Mesendoderm (in vitro differentiated cells): ENCODE measurements around the gene ANTXR1.

Experiments
- DNase-seq: peaks from one replicate; pipeline ENCODE4 v3.0.0; 2013
- H2AK5ac ChIP-seq: 2 replicates; pipeline ENCODE4 v1.6.1; 2013; ENCODE audit warnings: low read length, inconsistent platforms
- H2BK120ac ChIP-seq: 2 replicates; pipeline ENCODE4 v1.6.1; 2013; ENCODE audit warnings: low read depth, mild to moderate bottlenecking, low read length, moderate library complexity, mixed read lengths
- H2BK15ac ChIP-seq: replicated peaks from 2 replicates; pipeline ENCODE4 v1.6.1; 2013; ENCODE audit warnings: low read depth, mild to moderate bottlenecking, moderate library complexity
- H2BK5ac ChIP-seq: 2 replicates; pipeline ENCODE4 v1.6.1; 2013; ENCODE audit warnings: low read length, inconsistent platforms
- H3K18ac ChIP-seq: 2 replicates; pipeline ENCODE4 v1.6.1; 2013; ENCODE audit warnings: mild to moderate bottlenecking, low read length, mixed read lengths
- H3K23ac ChIP-seq: one replicate; pipeline ENCODE4 v1.6.1; 2013; ENCODE audit warnings: low read length
- H3K27ac ChIP-seq: 2 replicates; pipeline ENCODE4 v1.5.1; 2013; ENCODE audit warnings: low read depth, mild to moderate bottlenecking, inconsistent platforms, low read length, moderate library complexity
- H3K27me3 ChIP-seq: 2 replicates; pipeline ENCODE4 v1.6.1; 2013; ENCODE audit warnings: low read length, control low read depth, mild to moderate bottlenecking, inconsistent platforms; ENCODE audit not compliant: insufficient read depth, poor library complexity
- H3K36me3 ChIP-seq: 2 replicates; pipeline ENCODE4 v1.6.1; 2013; ENCODE audit warnings: low read length, inconsistent platforms; ENCODE audit not compliant: control insufficient read depth, insufficient read depth
- H3K4ac ChIP-seq: one replicate; pipeline ENCODE4 v1.6.1; 2013; ENCODE audit warnings: low read depth, mild to moderate bottlenecking, low read length, moderate library complexity
- H3K4me1 ChIP-seq: 2 replicates; pipeline ENCODE4 v1.6.1; 2013; ENCODE audit warnings: low read depth, low read length, inconsistent platforms; ENCODE audit not compliant: control insufficient read depth
- H3K4me2 ChIP-seq: 2 replicates; pipeline ENCODE4 v1.6.1; 2013; ENCODE audit warnings: low read length
- H3K4me3 ChIP-seq: 2 replicates; pipeline ENCODE4 v1.5.1; 2013; ENCODE audit warnings: mild to moderate bottlenecking, low read length
- H3K56ac ChIP-seq: one replicate; pipeline ENCODE4 v1.6.1; 2013; ENCODE audit warnings: low read length
- H3K79me1 ChIP-seq: 2 replicates; pipeline ENCODE4 v1.6.1; 2013; ENCODE audit warnings: low read length, inconsistent platforms
- H3K79me2 ChIP-seq: 2 replicates; pipeline ENCODE4 v1.6.1; 2013; ENCODE audit warnings: mild to moderate bottlenecking, low read length; ENCODE audit not compliant: control insufficient read depth, insufficient read depth
- H3K9ac ChIP-seq: 2 replicates; pipeline ENCODE4 v1.6.1; 2013; ENCODE audit warnings: low read length, inconsistent platforms
- H4K5ac ChIP-seq: one replicate; pipeline ENCODE4 v1.6.1; 2013; ENCODE audit warnings: low read length
- H4K8ac ChIP-seq: one replicate; pipeline ENCODE4 v1.6.1; 2013; ENCODE audit warnings: low read depth, mild to moderate bottlenecking, control low read depth, low read length, moderate library complexity
- WGBS: extraction: QIAGEN DNeasy Blood & Tissue Kit; methylation state at CpG from one replicate; pipeline ENCODE4 v1.1.7; 2013; ENCODE audit warnings: low lambda C conversion rate, missing lambda C conversion rate; ENCODE audit not compliant: insufficient coverage; ENCODE audit errors: extremely low coverage; 5-methylcytosine and 5-hydroxymethylcytosine counted together

The ANTXR1 gene

DNA sequence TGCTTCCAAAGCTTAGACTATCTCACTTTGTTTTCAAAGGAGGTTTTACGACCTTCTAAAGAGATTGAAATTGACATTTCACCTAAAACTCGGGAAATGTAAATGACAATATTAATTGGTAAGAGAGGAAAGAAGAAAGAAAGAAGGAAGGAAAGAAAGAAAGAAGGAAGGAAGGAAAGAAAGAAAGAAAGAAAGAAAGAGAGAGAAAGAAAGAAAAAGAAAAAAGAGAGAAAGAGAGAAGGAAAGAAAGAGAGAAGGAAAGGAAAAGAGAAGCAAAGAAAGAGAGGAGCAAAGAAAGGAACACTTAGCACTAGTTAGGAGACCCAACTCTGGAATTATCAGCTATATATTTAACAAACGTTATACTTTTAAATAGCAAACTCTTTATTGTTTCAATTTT is 34.9 kb upstream of the ANTXR1 start:
- H3K18ac ChIP-seq = no peak overlapping the region
- H3K56ac ChIP-seq = no peak overlapping the region
- H2BK120ac ChIP-seq = no peak overlapping the region
- H2AK5ac ChIP-seq = no peak overlapping the region
- H2BK15ac ChIP-seq = no peak overlapping the region
- H3K27me3 ChIP-seq = no peaks in the 10 kb centered on the region
- H4K8ac ChIP-seq = no peak overlapping the region
- no peaks in the 10 kb centered on the region for H3K4me1 ChIP-seq
- no peak overlapping the region for H2BK5ac ChIP-seq
- H3K23ac ChIP-seq = no peak overlapping the region
- no peak overlapping the region for H3K4ac ChIP-seq
- H3K27ac ChIP-seq = no peak overlapping the region
- no peak for DNase-seq
- H4K5ac ChIP-seq = no peak overlapping the region
- no CpG with 5 or more reads among the region's 3 CpGs for WGBS
- H3K4me2 ChIP-seq = no peak overlapping the region
- H3K4me3 ChIP-seq = no peak overlapping the region
- no peaks in the 10 kb centered on the region for H3K79me2 ChIP-seq
- no peak overlapping the region for H3K9ac ChIP-seq
- H3K79me1 ChIP-seq = no peaks in the 10 kb centered on the region
- no peaks in the 10 kb centered on the region for H3K36me3 ChIP-seq

- H3K27ac ChIP-seq = no peak overlapping the region
- H3K4me3 ChIP-seq = no peak overlapping the region
- no peaks in the 10 kb centered on the region for H3K36me3 ChIP-seq
- H3K4me2 ChIP-seq = no peak overlapping the region
- no CpG with 5 or more reads among the region's 1 CpG for WGBS
- no peaks in the 10 kb centered on the region for H3K79me1 ChIP-seq
- no peaks in the 10 kb centered on the region for H3K27me3 ChIP-seq
- no peak overlapping the region for H4K5ac ChIP-seq
- H3K4me1 ChIP-seq = no peaks in the 10 kb centered on the region
- H3K9ac ChIP-seq = no peak overlapping the region
- no peak for DNase-seq
- no peak overlapping the region for H3K23ac ChIP-seq
- H2BK5ac ChIP-seq = no peak overlapping the region
- H4K8ac ChIP-seq = no peak overlapping the region
- H2BK15ac ChIP-seq = no peak overlapping the region
- no peak overlapping the region for H2AK5ac ChIP-seq
- H2BK120ac ChIP-seq = no peak overlapping the region
- H3K56ac ChIP-seq = no peak overlapping the region
- H3K79me2 ChIP-seq = no peaks in the 10 kb centered on the region
- H3K4ac ChIP-seq = no peak overlapping the region
- no peak overlapping the region for H3K18ac ChIP-seq
Measured at GRCh38 chr2:68980956-68981355, 32.0 kb upstream of the ANTXR1 start.

GRCh38 chr2:68987021-68987503 is 25.9 kb upstream of the ANTXR1 start:
- Histone ChIP-seq H3K4me2 (no peak overlapping the region), H3K56ac (no peak overlapping the region), H3K27ac (no peak overlapping the region), H2BK120ac (no peak overlapping the region), H2BK5ac (no peak overlapping the region), H3K27me3 (no peaks in the 10 kb centered on the region), H4K8ac (no peak overlapping the region), H3K4me3 (no peak overlapping the region), H3K23ac (no peak overlapping the region), H3K36me3 (no peaks in the 10 kb centered on the region), H3K4ac (no peak overlapping the region), H3K79me1 (no peaks in the 10 kb centered on the region), H2AK5ac (no peak overlapping the region), H2BK15ac (no peak overlapping the region), H4K5ac (no peak overlapping the region), H3K9ac (no peak overlapping the region), H3K4me1 (no peaks in the 10 kb centered on the region), H3K18ac (no peak overlapping the region), H3K79me2 (no peaks in the 10 kb centered on the region)
- no CpG with 5 or more reads among the region's 5 CpGs for WGBS
- no peak for DNase-seq

- Histone ChIP-seq H2AK5ac (no peak overlapping the region), H3K18ac (no peak overlapping the region), H4K5ac (no peak overlapping the region), H3K36me3 (no peaks in the 10 kb centered on the region), H3K27me3 (no peaks in the 10 kb centered on the region), H3K79me1 (no peaks in the 10 kb centered on the region), H3K27ac (no peak overlapping the region), H3K56ac (no peak overlapping the region), H2BK15ac (no peak overlapping the region), H4K8ac (no peak overlapping the region), H2BK5ac (no peak overlapping the region), H2BK120ac (no peak overlapping the region), H3K4me1 (no peaks in the 10 kb centered on the region), H3K9ac (no peak overlapping the region), H3K79me2 (no peaks in the 10 kb centered on the region), H3K4me2 (no peak overlapping the region), H3K4ac (no peak overlapping the region), H3K4me3 (no peak overlapping the region), H3K23ac (no peak overlapping the region)
- no CpG with 5 or more reads among the region's 5 CpGs for WGBS
- DNase-seq = no peak
Measured at GRCh38 chr2:68989035-68989434, 23.9 kb upstream of the ANTXR1 start.

GRCh38 chr2:68992341-68992740 is 20.6 kb upstream of the ANTXR1 start:
- Histone ChIP-seq H3K4ac (no peak overlapping the region), H3K36me3 (no peaks in the 10 kb centered on the region), H3K79me2 (no peaks in the 10 kb centered on the region), H3K4me1 (no peaks in the 10 kb centered on the region), H2BK15ac (no peak overlapping the region), H2AK5ac (no peak overlapping the region), H2BK5ac (no peak overlapping the region), H2BK120ac (no peak overlapping the region), H3K27me3 (no peaks in the 10 kb centered on the region), H3K79me1 (no peaks in the 10 kb centered on the region), H4K8ac (no peak overlapping the region), H3K23ac (no peak overlapping the region), H3K9ac (no peak overlapping the region), H3K4me3 (no peak overlapping the region), H3K18ac (no peak overlapping the region), H3K56ac (no peak overlapping the region), H3K27ac (no peak overlapping the region), H4K5ac (no peak overlapping the region), H3K4me2 (no peak overlapping the region)
- no peak for DNase-seq
- no CpG with 5 or more reads among the region's 5 CpGs for WGBS

DNA sequence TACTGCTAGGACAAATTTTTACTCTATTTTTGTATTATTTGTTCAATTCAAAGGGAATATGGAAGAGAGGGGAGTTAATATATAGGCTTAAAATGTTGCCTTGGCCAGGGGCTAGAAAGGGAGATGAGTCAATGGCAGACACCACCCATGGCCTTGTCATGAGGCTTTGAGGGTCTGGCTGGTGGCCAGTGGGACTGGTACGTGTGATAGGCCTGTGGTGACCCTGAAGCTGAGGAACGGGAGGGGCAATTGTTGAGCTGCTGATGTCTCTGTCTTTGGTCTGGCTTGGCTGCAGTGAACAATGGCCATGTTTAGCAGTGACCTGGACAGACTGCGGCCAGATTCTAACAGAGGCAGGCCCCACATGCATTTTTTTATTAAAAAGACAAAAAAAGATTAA is 20.0 kb upstream of the ANTXR1 start:
- Histone ChIP-seq H3K36me3 (no peaks in the 10 kb centered on the region), H3K4me1 (no peaks in the 10 kb centered on the region), H2BK15ac (no peak overlapping the region), H2BK120ac (no peak overlapping the region), H4K8ac (no peak overlapping the region), H2AK5ac (no peak overlapping the region), H3K56ac (no peak overlapping the region), H3K4me2 (no peak overlapping the region), H3K79me1 (no peaks in the 10 kb centered on the region), H3K9ac (no peak overlapping the region), H3K27ac (no peak overlapping the region), H4K5ac (no peak overlapping the region), H3K4me3 (no peak overlapping the region), H3K79me2 (no peaks in the 10 kb centered on the region), H3K23ac (no peak overlapping the region), H3K18ac (no peak overlapping the region), H3K4ac (no peak overlapping the region), H3K27me3 (no peaks in the 10 kb centered on the region), H2BK5ac (no peak overlapping the region)
- no peak for DNase-seq
- WGBS = no CpG with 5 or more reads among the region's 3 CpGs
